ENCODE results near the gene CDCA7L.
"Not testable (repeated sequence)": the region's sequence is repeated elsewhere in the genome, so short reads cannot be mapped to it uniquely, and the experiment has no call there.

CDCA7L gene

GRCh38 chr7:21884496-21884895 is 61.2 kb downstream of the CDCA7L start:
- no peak for DNase-seq (ENCODE audit: low read depth)
- TF ChIP-seq, protein P1, sequence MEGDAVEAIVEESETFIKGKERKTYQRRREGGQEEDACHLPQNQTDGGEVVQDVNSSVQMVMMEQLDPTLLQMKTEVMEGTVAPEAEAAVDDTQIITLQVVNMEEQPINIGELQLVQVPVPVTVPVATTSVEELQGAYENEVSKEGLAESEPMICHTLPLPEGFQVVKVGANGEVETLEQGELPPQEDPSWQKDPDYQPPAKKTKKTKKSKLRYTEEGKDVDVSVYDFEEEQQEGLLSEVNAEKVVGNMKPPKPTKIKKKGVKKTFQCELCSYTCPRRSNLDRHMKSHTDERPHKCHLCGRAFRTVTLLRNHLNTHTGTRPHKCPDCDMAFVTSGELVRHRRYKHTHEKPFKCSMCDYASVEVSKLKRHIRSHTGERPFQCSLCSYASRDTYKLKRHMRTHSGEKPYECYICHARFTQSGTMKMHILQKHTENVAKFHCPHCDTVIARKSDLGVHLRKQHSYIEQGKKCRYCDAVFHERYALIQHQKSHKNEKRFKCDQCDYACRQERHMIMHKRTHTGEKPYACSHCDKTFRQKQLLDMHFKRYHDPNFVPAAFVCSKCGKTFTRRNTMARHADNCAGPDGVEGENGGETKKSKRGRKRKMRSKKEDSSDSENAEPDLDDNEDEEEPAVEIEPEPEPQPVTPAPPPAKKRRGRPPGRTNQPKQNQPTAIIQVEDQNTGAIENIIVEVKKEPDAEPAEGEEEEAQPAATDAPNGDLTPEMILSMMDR (IDR thresholded peaks at IDR 0.05; ENCODE audit: control insufficient read depth, extremely low read depth, insufficient read depth): no peak
- no peak overlapping the region for H3K4me3 ChIP-seq (ENCODE audit: low read depth, low read length)

DNA sequence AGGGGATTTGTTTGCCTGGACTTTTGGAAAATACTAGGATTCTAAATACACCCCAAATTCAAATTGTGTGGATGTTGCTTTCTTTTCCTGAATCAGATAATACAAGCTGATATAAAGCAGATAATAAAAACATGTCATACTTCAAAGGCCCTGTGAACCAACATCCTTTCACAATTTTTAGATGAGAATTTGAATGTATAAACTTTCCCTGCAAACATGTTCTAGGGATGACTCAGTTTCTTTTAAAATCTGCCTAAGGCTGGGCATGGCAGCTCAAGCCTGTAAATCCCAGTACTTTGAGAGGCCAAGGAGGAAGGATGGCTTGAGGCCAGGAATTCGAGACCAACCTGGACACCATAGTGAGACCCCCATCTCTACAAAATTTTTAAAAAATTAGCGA is 62.2 kb downstream of the CDCA7L start:
- not testable (repeated sequence) for DNase-seq (ENCODE audit: low read depth); H3K4me3 ChIP-seq (ENCODE audit: low read depth, low read length)

- TF ChIP-seq, protein P1 (IDR thresholded peaks at IDR 0.05; ENCODE audit: control insufficient read depth, extremely low read depth, insufficient read depth): no peak
- H3K4me3 ChIP-seq (ENCODE audit: low read depth, low read length): no peak overlapping the region
- no peak for DNase-seq (ENCODE audit: low read depth)
These were observed 62.6 kb downstream of the CDCA7L start for GRCh38 chr7:21883069-21883468.

- DNase-seq (ENCODE audit: low read depth): no peak
These were observed 75.8 kb downstream of the CDCA7L start for GRCh38 chr7:21869785-21870402.

GRCh38 chr7:21868576-21868850 is 77.2 kb downstream of the CDCA7L start:
- TF ChIP-seq, protein P1 (IDR thresholded peaks at IDR 0.05; ENCODE audit: control insufficient read depth, extremely low read depth, insufficient read depth): no peak
- no peak overlapping the region for H3K4me3 ChIP-seq (ENCODE audit: low read depth, low read length)
- no peak for DNase-seq (ENCODE audit: low read depth)

More at GRCh38 chr7:21869785-21870402, 75.8 kb downstream of the CDCA7L start:
- no peak overlapping the region for H3K4me3 ChIP-seq (ENCODE audit: low read depth, low read length)
- TF ChIP-seq, protein P1 (IDR thresholded peaks at IDR 0.05; ENCODE audit: control insufficient read depth, extremely low read depth, insufficient read depth): no peak

GRCh38 chr7:21867816-21868575 is 77.7 kb downstream of the CDCA7L start:
- TF ChIP-seq, protein P1 (IDR thresholded peaks at IDR 0.05; ENCODE audit: control insufficient read depth, extremely low read depth, insufficient read depth): no peak
- DNase-seq (ENCODE audit: low read depth): no peak
- no peak overlapping the region for H3K4me3 ChIP-seq (ENCODE audit: low read depth, low read length)

GRCh38 chr7:21867226-21867625 is 78.5 kb downstream of the CDCA7L start:
- no peak overlapping the region for H3K4me3 ChIP-seq (ENCODE audit: low read depth, low read length)

More at GRCh38 chr7:21867226-21867625, 78.5 kb downstream of the CDCA7L start:
- TF ChIP-seq, protein P1 (IDR thresholded peaks at IDR 0.05; ENCODE audit: control insufficient read depth, extremely low read depth, insufficient read depth): no peak
- no peak for DNase-seq (ENCODE audit: low read depth)

All from LNCaP clone FGC (cell line).